ENCODE results near the gene VEGFD. TPM values are rescaled to one million over a fixed set of nuclear protein-coding genes. Genes with fewer than 3 reads are reported as not detected.

Gene VEGFD, protein sequence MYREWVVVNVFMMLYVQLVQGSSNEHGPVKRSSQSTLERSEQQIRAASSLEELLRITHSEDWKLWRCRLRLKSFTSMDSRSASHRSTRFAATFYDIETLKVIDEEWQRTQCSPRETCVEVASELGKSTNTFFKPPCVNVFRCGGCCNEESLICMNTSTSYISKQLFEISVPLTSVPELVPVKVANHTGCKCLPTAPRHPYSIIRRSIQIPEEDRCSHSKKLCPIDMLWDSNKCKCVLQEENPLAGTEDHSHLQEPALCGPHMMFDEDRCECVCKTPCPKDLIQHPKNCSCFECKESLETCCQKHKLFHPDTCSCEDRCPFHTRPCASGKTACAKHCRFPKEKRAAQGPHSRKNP
- 1 to 10 TPM in 1 of 4 donors, under 1 TPM in 1, not detected in 2; 0.95 to 3.0 TPM for total RNA-seq

DNA sequence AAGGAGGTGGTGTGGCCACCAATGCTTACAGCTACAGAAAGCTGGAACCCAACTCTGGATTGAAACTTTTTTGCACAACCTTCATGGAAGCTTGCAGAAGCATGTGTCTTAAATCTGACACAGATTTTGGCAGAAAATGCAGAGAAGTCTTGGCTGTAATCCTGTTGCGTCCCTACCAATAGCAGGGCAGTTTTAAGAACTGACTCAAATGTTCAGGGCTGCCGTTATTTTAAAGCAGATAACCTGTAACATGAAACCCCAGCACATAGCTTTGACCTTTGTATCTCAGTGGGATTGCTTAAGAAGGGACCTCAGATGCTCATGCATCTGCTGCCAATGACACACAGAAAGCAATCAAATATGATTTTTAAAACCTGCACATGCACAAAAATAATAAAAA, at the start of gene VEGFD:
VEGFD (minus strand) TSS at position 110 of the 400 bp plus-strand sequence. CDS start 467 bp downstream, outside the sequence.
- in situ Hi-C loops (cut with MboI; ENCODE audit: low pct_ligation_motif_present in 1 of 4, low pct_unique_long_range_greater_than_20kb in 1 of 4, low sequenced_read_pairs in 3 of 4) (no loop called here), intact Hi-C loops (cut with DNase I; ENCODE audit: low total_unique reads) (no loop called here)
- Histone ChIP-seq H3K27me3 (no peaks in the 10 kb centered on the region), H3K4me1 (no peaks in the 10 kb centered on the region), H3K4me3 (no peak within 1 kb of the TSS), H3K9me3 (no peaks in the 10 kb centered on the region), H3K36me3 (no peaks in the 10 kb centered on the region), H3K27ac (no peak within 1 kb of the TSS)
- TF ChIP-seq POLR2A (IDR thresholded peaks at IDR 0.05) (no peak), POLR2AphosphoS5 (IDR thresholded peaks at IDR 0.05) (no peak), EP300 (IDR thresholded peaks at IDR 0.05; ENCODE audit: low read depth) (no peak)
- TF ChIP-seq, protein P1, sequence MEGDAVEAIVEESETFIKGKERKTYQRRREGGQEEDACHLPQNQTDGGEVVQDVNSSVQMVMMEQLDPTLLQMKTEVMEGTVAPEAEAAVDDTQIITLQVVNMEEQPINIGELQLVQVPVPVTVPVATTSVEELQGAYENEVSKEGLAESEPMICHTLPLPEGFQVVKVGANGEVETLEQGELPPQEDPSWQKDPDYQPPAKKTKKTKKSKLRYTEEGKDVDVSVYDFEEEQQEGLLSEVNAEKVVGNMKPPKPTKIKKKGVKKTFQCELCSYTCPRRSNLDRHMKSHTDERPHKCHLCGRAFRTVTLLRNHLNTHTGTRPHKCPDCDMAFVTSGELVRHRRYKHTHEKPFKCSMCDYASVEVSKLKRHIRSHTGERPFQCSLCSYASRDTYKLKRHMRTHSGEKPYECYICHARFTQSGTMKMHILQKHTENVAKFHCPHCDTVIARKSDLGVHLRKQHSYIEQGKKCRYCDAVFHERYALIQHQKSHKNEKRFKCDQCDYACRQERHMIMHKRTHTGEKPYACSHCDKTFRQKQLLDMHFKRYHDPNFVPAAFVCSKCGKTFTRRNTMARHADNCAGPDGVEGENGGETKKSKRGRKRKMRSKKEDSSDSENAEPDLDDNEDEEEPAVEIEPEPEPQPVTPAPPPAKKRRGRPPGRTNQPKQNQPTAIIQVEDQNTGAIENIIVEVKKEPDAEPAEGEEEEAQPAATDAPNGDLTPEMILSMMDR (IDR thresholded peaks at IDR 0.05), result no peak
- WGBS, 2 donors (ENCODE audit: low coverage in 1 of 2), result 49% methylated on average over 2 of the region's 2 CpGs; no CpG with 5 or more reads in 1 of the 2 donors
- no peak for DNase-seq

DNA sequence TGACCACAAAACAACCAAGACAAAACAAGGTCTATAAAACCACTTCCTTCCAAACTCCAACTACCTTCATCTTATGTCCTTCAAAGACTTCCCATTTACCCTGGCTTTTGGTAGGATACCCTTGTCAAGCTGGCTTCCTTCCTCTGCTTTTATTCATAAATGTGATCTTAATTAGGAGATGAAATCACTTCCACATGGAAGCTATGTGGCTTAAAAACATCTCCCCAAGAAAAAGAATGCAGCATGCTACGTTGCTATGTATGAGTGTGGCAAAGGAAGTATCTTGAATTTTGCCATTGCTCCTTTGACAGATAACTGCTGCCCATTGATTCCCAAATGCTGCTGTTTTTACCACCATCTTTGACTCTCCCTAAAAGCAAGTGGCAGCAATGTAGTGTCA, 46.4 kb upstream of the VEGFD start:
- in situ Hi-C loops (cut with MboI; ENCODE audit: low pct_ligation_motif_present in 1 of 4, low pct_unique_long_range_greater_than_20kb in 1 of 4, low sequenced_read_pairs in 3 of 4) (no loop called here), intact Hi-C loops (cut with DNase I; ENCODE audit: low total_unique reads) (no loop called here)
- no peak for TF ChIP-seq EP300 (IDR thresholded peaks at IDR 0.05; ENCODE audit: low read depth)
- TF ChIP-seq, protein P1 (IDR thresholded peaks at IDR 0.05), result no peak
- TF ChIP-seq POLR2A (IDR thresholded peaks at IDR 0.05), result no peak
- TF ChIP-seq POLR2AphosphoS5 (IDR thresholded peaks at IDR 0.05), result no peak
- no peak overlapping the region for H3K4me3 ChIP-seq
- H3K27me3 ChIP-seq, result no peaks in the 10 kb centered on the region
- H3K9me3 ChIP-seq, result no peaks in the 10 kb centered on the region
- no peak for DNase-seq
- H3K4me1 ChIP-seq, result no peaks in the 10 kb centered on the region
- 45 to 63% methylated on average over 1 of the region's 1 CpG for WGBS, 2 donors (ENCODE audit: low coverage in 1 of 2)
- H3K27ac ChIP-seq, result no peak overlapping the region
- no peaks in the 10 kb centered on the region for H3K36me3 ChIP-seq

DNA sequence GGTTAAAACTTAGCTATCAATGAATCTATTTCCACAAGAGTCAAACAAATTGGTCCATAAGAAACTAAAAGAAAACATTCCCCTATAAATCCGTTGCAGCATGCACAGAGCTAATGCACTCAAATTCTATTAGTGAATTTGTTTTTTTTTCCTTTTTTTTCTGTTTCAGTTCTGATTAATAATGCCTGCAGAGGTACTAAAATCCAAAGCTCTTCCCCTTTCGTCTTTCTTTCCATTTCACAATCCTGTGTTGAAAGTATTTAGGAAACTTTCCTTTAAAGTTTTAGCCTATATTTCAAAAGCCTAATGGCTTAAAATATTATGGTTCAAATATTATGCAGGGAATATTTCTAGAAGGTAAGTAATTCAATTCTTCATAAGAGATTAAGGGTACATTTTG, 45.9 kb upstream of the VEGFD start:
- no peaks in the 10 kb centered on the region for H3K9me3 ChIP-seq
- WGBS, 2 donors (ENCODE audit: low coverage in 1 of 2), result 58 to 83% methylated on average over 2 of the region's 2 CpGs
- H3K27me3 ChIP-seq, result no peaks in the 10 kb centered on the region
- no peak overlapping the region for H3K4me3 ChIP-seq
- H3K36me3 ChIP-seq, result no peaks in the 10 kb centered on the region
- no peak for TF ChIP-seq EP300 (IDR thresholded peaks at IDR 0.05; ENCODE audit: low read depth)
- TF ChIP-seq, protein P1 (IDR thresholded peaks at IDR 0.05), result no peak
- no peak for TF ChIP-seq POLR2A (IDR thresholded peaks at IDR 0.05)
- TF ChIP-seq POLR2AphosphoS5 (IDR thresholded peaks at IDR 0.05), result no peak
- H3K4me1 ChIP-seq, result no peaks in the 10 kb centered on the region
- intact Hi-C loops (cut with DNase I; ENCODE audit: low total_unique reads), result no loop called here
- no peak overlapping the region for H3K27ac ChIP-seq
- no peak for DNase-seq
- in situ Hi-C loops (cut with MboI; ENCODE audit: low pct_ligation_motif_present in 1 of 4, low pct_unique_long_range_greater_than_20kb in 1 of 4, low sequenced_read_pairs in 3 of 4), result no loop called here

DNA sequence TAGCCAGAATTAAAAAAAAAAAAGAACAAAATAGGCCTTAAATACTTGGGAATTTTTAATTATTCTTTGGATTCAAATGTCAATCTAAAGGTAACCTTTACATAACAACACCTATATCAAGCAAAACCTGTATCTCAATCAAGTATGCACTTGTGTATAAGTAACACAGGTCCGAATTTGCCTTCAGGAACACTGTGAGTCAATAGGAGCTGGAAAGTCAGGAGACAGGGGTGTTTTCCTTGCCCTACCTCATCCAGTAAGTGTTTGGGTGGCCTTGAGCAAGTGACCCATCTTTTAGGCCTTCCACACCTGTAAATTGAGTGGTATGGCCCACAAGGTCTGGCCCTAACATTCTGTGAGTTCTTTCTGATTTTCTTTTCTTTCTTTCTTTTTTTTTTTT, 40.8 kb upstream of the VEGFD start:
- WGBS, 2 donors (ENCODE audit: low coverage in 1 of 2), result 52% methylated on average over 1 of the region's 1 CpG; no CpG with 5 or more reads in 1 of the 2 donors
- TF ChIP-seq EP300 (IDR thresholded peaks at IDR 0.05; ENCODE audit: low read depth) (no peak), POLR2AphosphoS5 (IDR thresholded peaks at IDR 0.05) (no peak), POLR2A (IDR thresholded peaks at IDR 0.05) (no peak)
- TF ChIP-seq, protein P1 (IDR thresholded peaks at IDR 0.05), result no peak
- H3K9me3 ChIP-seq, result no peaks in the 10 kb centered on the region
- no peak overlapping the region for H3K4me3 ChIP-seq
- no peaks in the 10 kb centered on the region for H3K36me3 ChIP-seq
- in situ Hi-C loops (cut with MboI; ENCODE audit: low pct_ligation_motif_present in 1 of 4, low pct_unique_long_range_greater_than_20kb in 1 of 4, low sequenced_read_pairs in 3 of 4), result no loop called here
- H3K27me3 ChIP-seq, result no peaks in the 10 kb centered on the region
- intact Hi-C loops (cut with DNase I; ENCODE audit: low total_unique reads), result no loop called here
- no peak overlapping the region for H3K27ac ChIP-seq
- DNase-seq, result no peak
- H3K4me1 ChIP-seq, result no peaks in the 10 kb centered on the region

Data from transverse colon (tissue), 4 donors.